Effector memory CD4-positive, alpha-beta T cell (primary cell): Measurements from ENCODE around the gene CSTF3.

ENCODE experiments used
- DNase-seq, 3 donors: peaks; one replicate each; pipeline ENCODE4 v3.0.0-alpha.2; 2020
- H3K27ac ChIP-seq: 2 replicates; pipeline ENCODE4 v1.7.0; 2013; ENCODE audit warnings: mild to moderate bottlenecking, low read length, moderate library complexity; ENCODE audit not compliant: insufficient read depth, poor library complexity, severe bottlenecking
- H3K27me3 ChIP-seq: replicated peaks from 2 replicates; pipeline ENCODE4 v1.7.0; 2013; ENCODE audit warnings: mild to moderate bottlenecking, low read length; ENCODE audit not compliant: insufficient read depth, control insufficient read depth, poor library complexity, severe bottlenecking
- H3K36me3 ChIP-seq: 2 replicates; pipeline ENCODE4 v1.7.0; 2013; ENCODE audit warnings: mild to moderate bottlenecking, low read length, moderate library complexity; ENCODE audit not compliant: control insufficient read depth, insufficient read depth
- H3K4me1 ChIP-seq: 2 replicates; pipeline ENCODE4 v1.7.0; 2013; ENCODE audit warnings: low read length, mild to moderate bottlenecking; ENCODE audit not compliant: control insufficient read depth, insufficient read depth, poor library complexity, severe bottlenecking
- H3K4me3 ChIP-seq: 2 replicates; pipeline ENCODE4 v1.7.0; 2013; ENCODE audit warnings: low read length, low read depth, mild to moderate bottlenecking; ENCODE audit not compliant: insufficient read depth, poor library complexity, severe bottlenecking
- H3K9me3 ChIP-seq: 2 replicates; pipeline ENCODE4 v1.7.0; 2013; ENCODE audit warnings: mild to moderate bottlenecking, low read length, moderate library complexity; ENCODE audit not compliant: control insufficient read depth

Gene CSTF3

GRCh38 chr11:33045551-33046255 is 115.6 kb downstream of the CSTF3 start:
- H3K4me1 ChIP-seq: no peaks in the 10 kb centered on the region
- H3K4me3 ChIP-seq: no peak overlapping the region
- no peak overlapping the region for H3K27ac ChIP-seq
- no peaks in the 10 kb centered on the region for H3K27me3 ChIP-seq
- DNase-seq: no peak
- H3K9me3 ChIP-seq: no peaks in the 10 kb centered on the region
- peaks cover 3% of the 10 kb centered on the region for H3K36me3 ChIP-seq

- Histone ChIP-seq H3K27ac (no peak overlapping the region), H3K4me1 (no peaks in the 10 kb centered on the region), H3K36me3 (peaks cover 3% of the 10 kb centered on the region), H3K4me3 (no peak overlapping the region), H3K9me3 (no peaks in the 10 kb centered on the region), H3K27me3 (no peaks in the 10 kb centered on the region)
- DNase-seq: no peak
These were observed 117.0 kb downstream of the CSTF3 start for GRCh38 chr11:33044285-33044756.

GRCh38 chr11:33043221-33043830 is 118.0 kb downstream of the CSTF3 start:
- no peak overlapping the region for H3K4me3 ChIP-seq
- no peaks in the 10 kb centered on the region for H3K27me3 ChIP-seq
- no peaks in the 10 kb centered on the region for H3K9me3 ChIP-seq
- peaks cover 3% of the 10 kb centered on the region for H3K36me3 ChIP-seq
- no peak overlapping the region for H3K27ac ChIP-seq
- no peak for DNase-seq
- H3K4me1 ChIP-seq: no peaks in the 10 kb centered on the region

GRCh38 chr11:33040862-33041453 is 120.3 kb downstream of the CSTF3 start:
- Histone ChIP-seq H3K36me3 (peaks cover 3% of the 10 kb centered on the region), H3K9me3 (no peaks in the 10 kb centered on the region), H3K4me1 (no peaks in the 10 kb centered on the region), H3K27me3 (no peaks in the 10 kb centered on the region), H3K4me3 (no peak overlapping the region), H3K27ac (no peak overlapping the region)
- DNase-seq: no peak

- Histone ChIP-seq H3K27me3 (no peaks in the 10 kb centered on the region), H3K27ac (peak overlapping the region; percentile 77), H3K9me3 (no peaks in the 10 kb centered on the region), H3K36me3 (peaks cover 3% of the 10 kb centered on the region), H3K4me3 (peak overlapping the region; percentile 100), H3K4me1 (no peaks in the 10 kb centered on the region)
- peak in 2 of 3 donors; percentile 9 to 29 for DNase-seq
These were observed 121.0 kb downstream of the CSTF3 start for GRCh38 chr11:33040033-33040861.

- H3K4me1 ChIP-seq: no peaks in the 10 kb centered on the region
- DNase-seq: peak; percentile 59 to 78 (median 71)
These were observed 121.8 kb downstream of the CSTF3 start, which contains the start of gene TCP11L1 for GRCh38 chr11:33039274-33040032. TSS of gene TCP11L1 (plus strand) at chr11:33039572. CDS start at chr11:33043774, 4,202 bp downstream.

GRCh38 chr11:33035011-33035410 is 126.3 kb downstream of the CSTF3 start:
- Histone ChIP-seq H3K27me3 (no peaks in the 10 kb centered on the region), H3K9me3 (no peaks in the 10 kb centered on the region), H3K4me3 (no peak overlapping the region), H3K36me3 (no peaks in the 10 kb centered on the region), H3K27ac (no peak overlapping the region), H3K4me1 (no peaks in the 10 kb centered on the region)
- DNase-seq: no peak

More at GRCh38 chr11:33039274-33040032, 121.8 kb downstream of the CSTF3 start, which contains the start of gene TCP11L1:
- H3K9me3 ChIP-seq: no peaks in the 10 kb centered on the region
- H3K36me3 ChIP-seq: no peaks in the 10 kb centered on the region
- peak within 1 kb of the TSS; percentile 77 for H3K27ac ChIP-seq
- H3K27me3 ChIP-seq: no peaks in the 10 kb centered on the region
- H3K4me3 ChIP-seq: peak within 1 kb of the TSS; percentile 100
